Endothelial cell of umbilical vein (primary cell): ENCODE measurements around the gene WDR86. TPM values are rescaled to one million over a fixed set of nuclear protein-coding genes. Genes with fewer than 3 reads are reported as not detected.
A peak's percentile ranks its signal among the peaks of the same experiment; 100 is the strongest.

ENCODE experiments used
- BruUV-seq: library from RNA; stranded (reverse); fragments of 400-500 nt; replicated peaks from 2 replicates; lab custom pipeline; 2021; lab: Mats Ljungman, UMichigan
- CTCF ChIA-PET: fragments of 300-600, 350-600 bp; sonication (Branson Sonifier 250); formaldehyde crosslinking; loops from one replicate; lab custom pipeline; 2021; ENCODE audit warnings: antibody characterized with exemption, inconsistent platforms; lab: Charles Lee
- POLR2A ChIA-PET: fragments of 300-600, 350-600 bp; sonication (Branson Sonifier 250); formaldehyde crosslinking; loops from one replicate; lab custom pipeline; 2021; ENCODE audit warnings: antibody characterized with exemption, inconsistent platforms; lab: Charles Lee
- DNase-seq: peaks from one replicate; pipeline ENCODE4 v3.0.0-alpha.2; 2011; ENCODE audit warnings: low read depth, low spot score
- FAIRE-seq: peaks from 2 replicates; lab custom pipeline; 2011; peaks lifted over from hg19 to GRCh38; lab: Jason Lieb, UNC
- H2AFZ ChIP-seq: 2 replicates; pipeline ENCODE4 v1.6.0; 2012; ENCODE audit warnings: low read depth, low read length, control low read depth, inconsistent platforms
- H3K27ac ChIP-seq: 2 replicates; pipeline ENCODE4 v1.5.1; 2011; ENCODE audit warnings: low read depth, mild to moderate bottlenecking, control low read depth, low read length, moderate library complexity; ENCODE audit not compliant: insufficient read depth
- H3K27me3 ChIP-seq, 2 experiments: 2 replicates each; pipeline versions ENCODE4 v1.6.0 to v1.6.1; 2011; ENCODE audit warnings: low read length in 2 of 2, mixed read lengths in 1 of 2; ENCODE audit not compliant: control insufficient read depth in 2 of 2, insufficient read depth in 2 of 2
- H3K36me3 ChIP-seq, 2 experiments: 2 replicates in 1 of 2; 3 replicates in 1 of 2; pipeline ENCODE4 v1.5.1; 2011; ENCODE audit warnings: low read length in 2 of 2, mild to moderate bottlenecking in 1 of 2, moderate library complexity in 1 of 2; ENCODE audit not compliant: control insufficient read depth in 2 of 2, insufficient read depth in 2 of 2; ENCODE audit errors: extremely low read depth in 1 of 2
- H3K4me1 ChIP-seq: 3 replicates; pipeline ENCODE4 v1.5.1; 2011; ENCODE audit warnings: mild to moderate bottlenecking, low read length; ENCODE audit not compliant: control insufficient read depth, insufficient read depth; ENCODE audit errors: extremely low read depth
- H3K4me2 ChIP-seq: 2 replicates; pipeline ENCODE4 v1.6.1; 2011; ENCODE audit warnings: low read length, control low read depth, mixed read lengths; ENCODE audit not compliant: insufficient read depth
- H3K4me3 ChIP-seq, 3 experiments: fragments of 200-600 bp in 1 of 3; sonication (generic), shearing (Covaris generic) in 1 of 3; replicated peaks in 1 of 3; 2 replicates each; pipeline ENCODE4 v1.5.1; 2011 to 2016; ENCODE audit warnings: control low read depth in 3 of 3, low read length in 3 of 3, mild to moderate bottlenecking in 2 of 3, inconsistent platforms in 1 of 3, low read depth in 1 of 3, moderate library complexity in 1 of 3; ENCODE audit not compliant: insufficient read depth in 1 of 3
- H3K79me2 ChIP-seq: 2 replicates; pipeline ENCODE4 v1.6.0; 2012; ENCODE audit warnings: low read length, inconsistent platforms; ENCODE audit not compliant: control insufficient read depth, insufficient read depth
- H3K9ac ChIP-seq: replicated peaks from 2 replicates; pipeline ENCODE3; 2011; ENCODE audit warnings: low read length, control low read depth; ENCODE audit not compliant: insufficient read depth; ENCODE audit errors: extremely low read depth
- H3K9me1 ChIP-seq: replicated peaks from 3 replicates; pipeline ENCODE4 v1.6.0; 2011; ENCODE audit warnings: mild to moderate bottlenecking, low read length; ENCODE audit not compliant: control insufficient read depth, insufficient read depth; ENCODE audit errors: extremely low read depth
- H3K9me3 ChIP-seq: replicated peaks from 2 replicates; pipeline ENCODE4 v1.5.1; 2012; ENCODE audit warnings: low read length, inconsistent platforms; ENCODE audit not compliant: control insufficient read depth, insufficient read depth
- H4K20me1 ChIP-seq: replicated peaks from 2 replicates; pipeline ENCODE3; 2011; ENCODE audit warnings: mild to moderate bottlenecking, low read length; ENCODE audit not compliant: control insufficient read depth, insufficient read depth; ENCODE audit errors: extremely low read depth
- EZH2 ChIP-seq: IDR thresholded peaks from 2 replicates; pipeline ENCODE4 v1.6.1; 2012; ENCODE audit warnings: borderline replicate concordance, low read depth, mild to moderate bottlenecking, moderate library complexity, low read length, inconsistent platforms; ENCODE audit not compliant: severe bottlenecking
- FOS ChIP-seq: IDR thresholded peaks from 2 replicates; pipeline ENCODE4 v1.6.1; 2011; ENCODE audit warnings: mild to moderate bottlenecking, low read length, moderate library complexity, borderline replicate concordance; ENCODE audit not compliant: insufficient read depth
- GATA2 ChIP-seq: IDR thresholded peaks from 2 replicates; pipeline ENCODE4 v1.7.0; 2011; ENCODE audit warnings: low read depth, mild to moderate bottlenecking, moderate library complexity, mixed read lengths, low read length; ENCODE audit not compliant: insufficient read length, insufficient read depth
- JUN ChIP-seq: IDR thresholded peaks from 2 replicates; pipeline ENCODE4 v1.6.1; 2011; ENCODE audit warnings: borderline replicate concordance, low read depth; ENCODE audit not compliant: insufficient read length, insufficient read depth
- MAX ChIP-seq: IDR thresholded peaks from 2 replicates; pipeline ENCODE4 v1.6.1; 2011; ENCODE audit not compliant: insufficient read depth, insufficient read length
- MYC ChIP-seq: IDR thresholded peaks from one replicate; pipeline ENCODE4 v1.6.1; 2011; ENCODE audit warnings: mild to moderate bottlenecking, low read depth, low read length
- POLR2A ChIP-seq: IDR thresholded peaks from 2 replicates; pipeline ENCODE4 v1.6.1; 2012; ENCODE audit warnings: low read depth, mild to moderate bottlenecking, control low read depth, low read length
- POLR2AphosphoS5 ChIP-seq: IDR thresholded peaks from 2 replicates; pipeline ENCODE4 v1.6.1; 2012; ENCODE audit warnings: low read depth, mild to moderate bottlenecking, control low read depth, low read length, moderate library complexity; ENCODE audit not compliant: insufficient read depth
- dilution Hi-C: fragments of 300-500 bp; cut with MboI; formaldehyde crosslinking; loops from one replicate; pipeline ENCODE4 v1.15.0; 2019; ENCODE audit warnings: low sequenced_read_pairs; ENCODE audit not compliant: extremely low pct_ligation_motif_present
- intact Hi-C: fragments of 100-400 bp; cut with micrococcal nuclease; formaldehyde crosslinking; loops from one replicate; pipeline ENCODE4 v1.10.0; 2022
- polyA plus RNA-seq, 4 experiments: library from polyadenylated mRNA; depleted of rRNA in 3 of 4; stranded (reverse) in 3 of 4; unstranded in 1 of 4; fragments of >200 nt; gene quantifications; 2 replicates each; pipeline versions ENCODE4 v1.2.1 to v1.2.3, GENCODE V29; 2011 to 2012; ENCODE audit warnings: missing spikeins in 1 of 4
- total RNA-seq: library from RNA; stranded (reverse); gene quantifications from 2 replicates; pipeline ENCODE4 v1.2.3, GENCODE V29; 2021
- TF ChIP-seq, protein P1 (sequence below), 2 donors: IDR thresholded peaks; 1 replicate in 1 of 2; 2 replicates in 1 of 2; pipeline ENCODE4 v1.5.1; 2011; ENCODE audit warnings: low read length in 2 of 2, mild to moderate bottlenecking in 2 of 2, moderate library complexity in 2 of 2, control low read depth in 1 of 2, inconsistent platforms in 1 of 2, low read depth in 1 of 2; ENCODE audit not compliant: insufficient read depth in 1 of 2; ENCODE audit errors: extremely low read depth in 1 of 2

Gene WDR86
- total and polyA plus RNA-seq, 2 donors (not counting 3 experiments of a cell fraction or from before 2014, with no cell fraction given): not detected

DNA sequence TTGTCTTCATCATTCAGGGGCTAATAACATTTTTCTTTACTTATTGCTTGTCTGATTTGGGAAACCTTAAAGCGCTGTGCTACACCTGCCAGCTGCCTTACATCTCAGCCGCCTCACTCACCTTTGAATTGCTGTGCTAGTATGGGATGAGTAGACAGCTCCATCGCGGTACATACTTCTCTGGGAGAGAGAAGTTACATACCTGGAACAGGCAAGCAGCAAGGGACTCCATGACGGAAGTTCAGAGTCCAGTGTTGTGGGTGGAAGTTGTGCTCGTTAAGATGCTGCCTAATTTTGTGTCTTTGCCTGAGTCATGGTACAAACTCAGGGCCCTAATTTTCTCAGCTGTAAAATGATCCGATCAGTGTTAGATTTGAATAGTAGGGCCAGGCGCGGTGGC is 66.3 kb downstream of the WDR86 start:
- intact Hi-C loops: no loop called here

DNA sequence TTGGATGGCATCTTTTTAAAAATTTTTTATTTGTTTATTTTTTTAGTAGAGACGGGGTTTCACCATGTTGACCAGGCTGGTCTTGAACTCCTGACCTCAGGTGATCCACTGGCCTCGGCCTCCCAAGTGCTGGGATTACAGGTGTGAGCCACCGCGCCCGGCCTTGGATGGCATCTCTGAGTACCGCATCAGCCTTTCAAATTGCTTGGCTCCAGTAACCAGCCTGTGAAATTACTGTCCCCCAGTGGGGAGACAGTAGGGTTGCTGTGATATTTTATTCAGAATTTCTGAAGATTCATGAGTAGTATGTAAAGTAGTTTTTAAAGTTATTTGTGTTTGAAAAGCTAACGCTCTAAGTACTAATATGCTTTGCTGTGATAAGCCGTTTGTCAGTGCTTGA is 67.0 kb downstream of the WDR86 start:
- H4K20me1 ChIP-seq: no peaks in the 10 kb centered on the region
- H3K36me3 ChIP-seq: peaks cover 2 to 7% of the 10 kb centered on the region in 2 experiments
- no peaks in the 10 kb centered on the region for H3K9me3 ChIP-seq
- ChIA-PET CTCF (interaction anchor here (2.9 kb wide), 1 partner anchor 27 kb away, joined by 23 read pairs; no protein-coding TSS in a partner anchor), POLR2A (no interaction called here)
- H3K9ac ChIP-seq: peak overlapping the region; percentile 95
- no peak overlapping the region for H3K27ac ChIP-seq
- H3K4me1 ChIP-seq: peaks cover 15% of the 10 kb centered on the region
- H3K4me3 ChIP-seq: peak overlapping the region; percentile 97 to 100 (median 100)
- TF ChIP-seq EZH2 (no peak), JUN (no peak), MAX (no peak), POLR2A (no peak), POLR2AphosphoS5 (no peak), FOS (no peak), GATA2 (no peak), MYC (no peak)
- TF ChIP-seq, protein P1, sequence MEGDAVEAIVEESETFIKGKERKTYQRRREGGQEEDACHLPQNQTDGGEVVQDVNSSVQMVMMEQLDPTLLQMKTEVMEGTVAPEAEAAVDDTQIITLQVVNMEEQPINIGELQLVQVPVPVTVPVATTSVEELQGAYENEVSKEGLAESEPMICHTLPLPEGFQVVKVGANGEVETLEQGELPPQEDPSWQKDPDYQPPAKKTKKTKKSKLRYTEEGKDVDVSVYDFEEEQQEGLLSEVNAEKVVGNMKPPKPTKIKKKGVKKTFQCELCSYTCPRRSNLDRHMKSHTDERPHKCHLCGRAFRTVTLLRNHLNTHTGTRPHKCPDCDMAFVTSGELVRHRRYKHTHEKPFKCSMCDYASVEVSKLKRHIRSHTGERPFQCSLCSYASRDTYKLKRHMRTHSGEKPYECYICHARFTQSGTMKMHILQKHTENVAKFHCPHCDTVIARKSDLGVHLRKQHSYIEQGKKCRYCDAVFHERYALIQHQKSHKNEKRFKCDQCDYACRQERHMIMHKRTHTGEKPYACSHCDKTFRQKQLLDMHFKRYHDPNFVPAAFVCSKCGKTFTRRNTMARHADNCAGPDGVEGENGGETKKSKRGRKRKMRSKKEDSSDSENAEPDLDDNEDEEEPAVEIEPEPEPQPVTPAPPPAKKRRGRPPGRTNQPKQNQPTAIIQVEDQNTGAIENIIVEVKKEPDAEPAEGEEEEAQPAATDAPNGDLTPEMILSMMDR (IDR thresholded peaks at IDR 0.05; ENCODE audit: extremely low read depth in 1 of 2, insufficient read depth in 1 of 2, low read depth in 1 of 2, low read length in 2 of 2): no peak
- FAIRE-seq: no peak
- no peaks in the 10 kb centered on the region for H3K9me1 ChIP-seq
- intact Hi-C loops: no loop called here
- peaks cover 8 to 14% of the 10 kb centered on the region in 2 experiments for H3K27me3 ChIP-seq
- no peak for DNase-seq
- dilution Hi-C loops: no loop called here
- peak overlapping the region; percentile 100 for H3K4me2 ChIP-seq
- H3K79me2 ChIP-seq: peaks cover 18% of the 10 kb centered on the region
- no TSS peak for BruUV-seq
- H2AFZ ChIP-seq: no peak overlapping the region

More for the DNA sequence above, 66.3 kb downstream of the WDR86 start:
- FAIRE-seq: no peak
- no TSS peak for BruUV-seq
- CTCF ChIA-PET: interaction anchor here (2.9 kb wide), 1 partner anchor 28 kb away, joined by 23 read pairs; no protein-coding TSS in a partner anchor
- Histone ChIP-seq H3K4me1 (peaks cover 15% of the 10 kb centered on the region), H3K79me2 (peaks cover 18% of the 10 kb centered on the region), H3K36me3 (peaks cover 2 to 7% of the 10 kb centered on the region in 2 experiments), H3K9me1 (no peaks in the 10 kb centered on the region), H3K27me3 (peaks cover 8 to 14% of the 10 kb centered on the region in 2 experiments), H3K9me3 (no peaks in the 10 kb centered on the region), H3K9ac (no peak overlapping the region), H2AFZ (no peak overlapping the region), H3K27ac (no peak overlapping the region), H3K4me2 (no peak overlapping the region), H4K20me1 (no peaks in the 10 kb centered on the region), H3K4me3 (no peak overlapping the region)
- dilution Hi-C loops: no loop called here
- TF ChIP-seq POLR2AphosphoS5: no peak
- TF ChIP-seq, protein P1 (IDR thresholded peaks at IDR 0.05; ENCODE audit: extremely low read depth in 1 of 2, insufficient read depth in 1 of 2, low read depth in 1 of 2, low read length in 2 of 2): no peak
- no peak for TF ChIP-seq GATA2
- POLR2A ChIA-PET: no interaction called here
- DNase-seq: no peak
